HG02943 (cell line): ENCODE results near the gene CLDN6.
A peak's percentile ranks its signal among the peaks of the same experiment; 100 is the strongest.

Source experiments
- ATAC-seq: cut with Tn5 transposase; IDR thresholded peaks from one replicate; pipeline ENCODE4 v1.9.1; 2021; ENCODE audit warnings: mild to moderate bottlenecking, low read depth, moderate library complexity; ENCODE audit not compliant: unreplicated experiment

CLDN6 gene

DNA sequence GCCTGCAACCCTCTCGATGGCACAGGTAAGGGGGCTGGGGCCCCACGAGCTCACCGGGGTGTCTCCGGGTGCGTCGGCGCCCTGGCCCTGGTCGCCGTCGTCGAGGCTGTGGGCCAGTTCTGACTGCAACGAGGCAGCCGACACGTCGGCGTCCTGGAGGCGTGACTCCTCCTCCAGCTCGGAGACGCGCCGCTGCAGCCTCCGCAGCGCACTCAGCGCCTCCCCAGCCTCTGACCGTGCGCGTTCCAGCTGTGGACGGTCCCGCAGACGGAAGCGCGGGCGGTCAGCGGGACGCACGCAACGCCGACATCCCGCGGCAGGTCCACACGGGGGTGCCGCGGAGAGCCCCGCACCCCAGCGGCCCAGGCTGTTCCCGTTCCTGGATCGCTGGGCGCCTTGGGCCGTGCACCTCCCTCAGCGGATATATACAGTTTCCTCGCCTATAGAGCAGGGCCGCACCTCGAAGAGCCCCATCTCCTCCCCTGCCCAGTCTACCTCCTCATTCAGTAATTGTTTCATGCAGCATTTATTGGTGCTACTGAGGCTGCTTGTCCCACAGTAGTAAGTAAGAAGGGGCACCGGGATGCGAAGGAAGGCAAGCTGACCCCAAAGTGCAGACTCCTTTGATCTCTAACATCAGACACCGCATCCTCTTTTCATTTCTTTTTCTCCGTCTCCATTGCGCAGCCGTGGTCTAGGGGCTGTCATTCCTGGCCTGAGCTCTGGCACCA is 11.7 kb upstream of the CLDN6 start:
- ATAC-seq: no peak

DNA sequence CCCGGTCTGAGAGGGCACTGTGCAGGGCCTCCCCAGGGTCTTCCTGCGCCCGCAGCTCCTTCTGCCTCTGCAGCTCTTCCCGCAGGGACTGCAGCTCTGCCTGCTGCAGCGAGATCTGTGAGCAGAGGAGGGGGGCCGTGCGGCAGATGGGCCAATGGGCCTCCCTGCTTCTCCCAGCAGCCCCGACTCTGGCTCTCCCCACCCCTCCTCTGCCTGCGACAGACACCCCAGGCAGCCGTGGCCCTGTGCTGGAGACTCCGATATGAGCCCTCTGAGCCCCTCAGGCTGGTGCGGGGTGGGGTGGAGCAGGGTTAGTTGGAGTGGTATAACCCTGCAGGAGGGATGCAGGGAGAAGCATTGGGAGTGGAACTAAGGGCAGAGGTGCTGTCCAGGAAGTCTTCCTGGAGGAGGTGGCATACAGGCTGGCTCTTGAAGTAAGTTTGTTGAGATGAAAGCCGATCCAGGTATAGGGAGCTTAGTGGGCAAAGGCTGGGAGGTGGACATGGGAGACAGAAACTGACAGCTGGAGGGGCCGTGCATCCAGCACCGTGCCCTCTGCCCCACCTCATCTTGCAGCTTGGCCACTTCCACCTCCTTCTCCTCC is 10.8 kb upstream of the CLDN6 start:
- no peak for ATAC-seq

DNA sequence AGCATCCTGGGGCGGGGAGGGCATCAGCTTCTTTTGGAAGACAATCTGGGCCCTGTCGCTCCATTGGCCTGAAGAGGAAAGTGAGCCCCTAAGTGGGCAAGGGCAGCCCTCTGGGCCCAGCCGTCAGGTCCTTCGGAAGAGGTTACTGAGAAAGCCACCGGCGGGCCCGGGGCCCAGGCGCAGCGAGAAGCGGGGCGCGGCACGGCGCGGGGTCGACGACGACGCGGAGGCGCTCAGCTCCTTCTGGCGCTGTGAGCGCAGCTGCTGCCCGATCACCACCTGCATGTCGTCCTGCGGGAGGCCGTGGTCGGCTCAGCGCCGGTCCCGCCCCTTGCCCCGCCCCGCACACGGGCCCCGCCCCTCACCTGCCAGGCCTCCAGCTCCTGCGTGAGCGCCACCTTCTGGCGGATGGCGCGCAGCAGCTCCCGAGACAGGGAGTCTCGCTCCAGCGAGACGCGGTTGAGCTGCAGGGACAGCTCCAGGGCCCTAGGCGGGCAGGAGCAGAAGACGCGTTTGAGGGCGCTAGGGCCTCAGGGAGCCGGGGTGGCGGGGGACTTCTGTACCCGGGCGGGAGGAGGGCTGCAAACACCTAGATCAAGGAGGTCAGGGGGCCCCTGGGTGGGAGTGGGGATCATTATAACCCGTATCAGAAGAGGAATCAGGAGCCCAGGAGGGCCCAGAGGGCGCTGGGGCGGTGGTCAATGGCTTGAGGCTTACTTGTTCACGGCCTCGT is 10.2 kb upstream of the CLDN6 start:
- no peak for ATAC-seq

DNA sequence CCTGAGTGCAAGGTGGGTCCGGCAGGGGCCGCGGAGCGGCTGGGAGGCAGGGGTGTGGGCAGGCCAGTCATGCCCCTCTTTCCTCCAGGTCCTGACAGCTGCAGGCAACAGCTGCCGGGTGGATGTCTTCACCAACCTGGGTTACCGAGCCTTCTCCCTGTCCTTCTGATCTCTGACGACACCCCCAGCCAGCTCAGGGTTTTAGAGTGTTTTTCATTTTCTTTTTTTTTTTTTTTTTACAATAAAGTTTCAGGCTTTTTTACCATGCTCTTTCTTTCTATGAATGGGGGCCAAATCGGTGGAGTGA is 9.5 kb upstream of the CLDN6 start:
- ATAC-seq: no peak

- ATAC-seq: no peak
Measured at GRCh38 chr16:3026609-3027488, 8.9 kb upstream of the CLDN6 start.

DNA sequence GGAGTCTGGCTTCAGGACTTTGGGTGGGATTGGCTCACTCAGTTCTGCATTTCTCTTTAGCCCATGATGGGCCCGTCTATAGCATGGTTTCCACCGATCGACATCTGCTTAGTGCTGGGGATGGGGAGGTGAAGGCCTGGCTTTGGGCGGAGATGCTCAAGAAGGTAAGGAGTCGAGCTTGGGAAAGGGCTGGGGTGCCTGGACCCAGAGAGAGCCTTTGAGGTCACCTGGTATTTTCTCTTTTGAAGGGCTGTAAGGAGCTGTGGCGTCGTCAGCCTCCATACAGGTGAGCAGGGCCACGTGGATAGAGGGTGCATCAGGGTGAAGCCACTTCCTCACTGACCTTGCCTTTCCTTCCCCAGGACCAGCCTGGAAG is 8.0 kb upstream of the CLDN6 start:
- no peak for ATAC-seq

DNA sequence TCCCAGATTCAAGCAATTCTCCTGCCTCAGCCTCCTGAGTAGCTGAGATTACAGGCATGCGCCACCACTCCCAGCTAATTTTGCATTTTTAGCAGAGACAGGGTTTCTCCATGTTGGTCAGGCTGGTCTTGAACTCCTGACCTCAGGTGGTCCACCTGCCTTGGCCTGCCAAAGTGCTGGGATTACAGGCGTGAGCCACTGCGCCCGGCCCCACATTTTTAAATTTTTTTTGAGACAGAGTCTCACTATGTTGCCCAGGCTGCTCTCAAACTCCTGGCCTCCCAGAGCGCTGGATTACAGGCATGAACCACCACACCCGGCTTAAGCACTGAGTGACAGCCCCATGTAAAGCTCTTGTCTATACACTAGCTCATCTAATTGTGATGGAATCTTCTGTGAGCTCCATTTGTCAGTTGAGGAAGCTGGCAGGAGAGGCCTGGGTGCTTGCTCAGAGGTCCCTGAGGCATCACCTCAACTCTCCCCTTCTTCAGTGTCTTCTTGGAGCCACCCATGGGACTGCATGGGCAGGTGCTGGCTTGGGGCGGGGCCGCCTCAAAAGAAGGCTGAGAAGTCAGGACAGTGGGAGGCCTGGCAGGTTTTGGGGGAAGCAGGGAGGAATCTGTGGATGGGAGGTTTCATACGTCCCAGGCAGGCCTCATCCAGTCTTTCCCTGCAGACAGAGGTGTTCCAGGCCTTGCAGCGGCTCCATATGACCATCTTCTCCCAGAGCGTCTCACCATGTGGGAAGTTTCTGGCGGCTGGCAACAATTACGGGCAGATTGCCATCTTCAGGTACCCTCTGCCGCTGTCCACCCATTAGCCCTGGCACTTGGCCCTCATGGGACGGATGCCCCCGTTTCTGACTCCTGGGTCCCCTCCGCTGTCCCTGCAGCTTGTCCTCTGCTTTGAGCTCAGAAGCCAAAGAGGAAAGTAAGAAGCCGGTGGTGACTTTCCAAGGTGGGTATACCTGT is 7.3 kb upstream of the CLDN6 start:
- no peak for ATAC-seq

- peak; percentile 70 for ATAC-seq
Measured at GRCh38 chr16:3023669-3024478, 5.9 kb upstream of the CLDN6 start, which contains the start of the genes HCFC1R1 and THOC6. Gene HCFC1R1, minus strand, starts transcription at chr16:3023942. Its CDS starts 1 bp downstream, at chr16:3023941. Gene THOC6, plus strand, starts transcription at chr16:3024035. Its CDS starts 292 bp downstream, at chr16:3024327.

GRCh38 chr16:3023415-3023668 is 5.4 kb upstream of the CLDN6 start:
- no peak for ATAC-seq

DNA sequence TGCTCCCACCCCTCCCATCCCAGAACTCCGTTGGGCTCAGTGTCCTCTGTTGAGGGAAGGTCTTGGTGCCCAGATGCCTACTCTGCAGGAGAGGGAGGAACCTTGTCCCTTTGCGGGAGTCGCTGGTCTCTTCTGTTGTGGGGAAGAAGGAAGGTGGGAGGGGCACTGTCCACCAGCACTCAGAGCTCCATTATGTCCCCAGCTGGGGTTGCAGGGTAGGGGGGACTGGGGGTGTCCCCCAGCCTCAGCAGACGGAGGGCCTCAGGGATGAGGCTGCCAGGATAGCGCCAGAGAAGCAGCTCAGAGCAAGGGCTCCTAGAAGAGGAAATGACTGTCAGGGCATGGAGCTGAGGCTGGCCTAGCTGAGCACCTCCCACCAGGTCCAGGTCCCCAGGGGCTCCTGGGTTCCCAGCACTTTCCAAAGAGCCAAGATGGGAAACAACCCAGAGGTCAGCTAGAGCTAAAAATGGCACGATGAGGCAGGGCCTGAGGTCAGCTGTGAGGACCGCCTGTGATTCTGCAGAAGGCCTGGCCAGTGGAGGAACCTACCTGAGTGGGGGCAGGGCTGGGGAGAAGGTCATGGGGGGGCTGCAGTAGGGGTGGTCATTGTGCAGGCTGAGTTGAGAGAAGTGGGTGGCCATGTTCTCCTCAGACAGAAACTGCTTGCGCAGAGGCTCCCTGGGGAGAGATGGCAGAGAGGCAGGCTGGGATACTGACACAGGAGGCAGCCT is 4.9 kb upstream of the CLDN6 start:
- no peak for ATAC-seq

DNA sequence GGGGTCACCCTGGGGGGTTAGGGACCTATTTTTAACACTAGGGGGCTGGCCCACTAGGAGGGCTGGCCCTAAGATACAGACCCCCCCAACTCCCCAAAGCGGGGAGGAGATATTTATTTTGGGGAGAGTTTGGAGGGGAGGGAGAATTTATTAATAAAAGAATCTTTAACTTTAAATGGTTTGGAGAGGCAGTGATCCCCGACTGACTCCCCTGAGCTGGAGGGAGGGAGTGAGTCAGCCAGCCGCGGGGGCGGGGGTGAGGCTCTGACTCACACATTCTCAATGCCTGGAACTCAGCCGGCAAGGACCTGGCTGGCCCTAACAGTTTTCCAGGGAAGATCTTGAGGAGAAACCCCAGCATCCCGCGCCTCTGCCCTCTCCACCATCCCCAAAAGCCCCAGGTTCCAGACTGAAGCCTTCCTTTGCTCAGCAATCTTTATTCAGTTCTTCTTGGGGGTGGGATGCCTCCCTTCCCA is 4.3 kb upstream of the CLDN6 start:
- no peak for ATAC-seq

DNA sequence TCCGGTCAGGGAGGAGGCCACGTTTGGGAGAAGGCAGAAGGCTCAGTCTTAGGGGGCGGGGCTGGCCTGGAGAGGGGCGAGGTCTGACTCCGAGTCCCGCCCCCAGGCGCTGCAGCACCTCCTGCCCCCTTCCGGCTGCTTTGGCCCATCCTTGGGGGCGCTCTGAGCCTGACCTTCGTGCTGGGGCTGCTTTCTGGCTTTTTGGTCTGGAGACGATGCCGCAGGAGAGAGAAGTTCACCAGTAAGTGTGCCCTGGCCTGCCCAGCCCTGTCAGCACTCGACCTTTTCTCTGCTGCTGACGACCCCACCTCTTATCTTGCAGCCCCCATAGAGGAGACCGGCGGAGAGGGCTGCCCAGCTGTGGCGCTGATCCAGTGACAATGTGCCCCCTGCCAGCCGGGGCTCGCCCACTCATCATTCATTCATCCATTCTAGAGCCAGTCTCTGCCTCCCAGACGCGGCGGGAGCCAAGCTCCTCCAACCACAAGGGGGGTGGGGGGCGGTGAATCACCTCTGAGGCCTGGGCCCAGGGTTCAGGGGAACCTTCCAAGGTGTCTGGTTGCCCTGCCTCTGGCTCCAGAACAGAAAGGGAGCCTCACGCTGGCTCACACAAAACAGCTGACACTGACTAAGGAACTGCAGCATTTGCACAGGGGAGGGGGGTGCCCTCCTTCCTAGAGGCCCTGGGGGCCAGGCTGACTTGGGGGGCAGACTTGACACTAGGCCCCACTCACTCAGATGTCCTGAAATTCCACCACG is 3.6 kb upstream of the CLDN6 start:
- no peak for ATAC-seq

DNA sequence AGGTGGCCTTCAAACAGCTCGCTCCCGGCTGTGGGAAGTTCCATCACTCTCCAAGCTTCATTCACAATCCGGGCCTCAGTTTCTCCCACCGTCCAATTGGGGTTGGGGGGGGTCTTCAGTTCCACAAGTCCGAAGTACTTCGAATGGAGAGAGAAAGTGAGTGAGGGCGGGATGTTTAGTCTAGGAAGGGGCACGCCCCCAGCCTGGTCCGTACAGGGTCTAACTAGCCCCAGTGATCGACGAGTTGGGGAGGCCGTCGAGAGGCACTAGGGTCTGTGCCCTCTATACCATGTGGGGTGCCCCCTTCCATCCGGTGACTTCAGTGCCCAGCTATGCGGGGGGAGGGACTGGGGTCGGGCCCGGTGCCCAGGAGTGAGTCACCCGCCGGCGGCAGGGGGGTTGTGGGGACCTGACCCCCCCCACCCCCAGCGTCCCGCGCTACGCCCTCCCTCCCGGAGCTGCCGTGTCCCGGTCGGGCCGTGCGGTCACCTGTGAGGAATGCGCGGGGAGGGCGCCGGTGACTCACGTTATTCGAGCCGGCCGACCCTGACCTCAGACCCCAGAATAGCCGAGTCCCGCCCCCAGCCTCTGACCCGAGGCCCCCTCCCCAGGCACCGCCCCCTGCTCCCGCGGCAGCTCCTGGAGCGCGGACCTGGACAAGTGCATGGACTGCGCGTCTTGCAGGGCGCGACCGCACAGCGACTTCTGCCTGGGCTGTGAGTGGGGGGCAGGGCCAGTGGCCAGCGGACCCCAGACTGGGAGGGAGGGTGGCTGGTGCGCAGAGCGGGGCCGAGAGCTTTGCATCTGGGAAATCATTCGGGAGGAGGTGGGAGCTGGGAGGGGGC is 2.8 kb upstream of the CLDN6 start:
- no peak for ATAC-seq

DNA sequence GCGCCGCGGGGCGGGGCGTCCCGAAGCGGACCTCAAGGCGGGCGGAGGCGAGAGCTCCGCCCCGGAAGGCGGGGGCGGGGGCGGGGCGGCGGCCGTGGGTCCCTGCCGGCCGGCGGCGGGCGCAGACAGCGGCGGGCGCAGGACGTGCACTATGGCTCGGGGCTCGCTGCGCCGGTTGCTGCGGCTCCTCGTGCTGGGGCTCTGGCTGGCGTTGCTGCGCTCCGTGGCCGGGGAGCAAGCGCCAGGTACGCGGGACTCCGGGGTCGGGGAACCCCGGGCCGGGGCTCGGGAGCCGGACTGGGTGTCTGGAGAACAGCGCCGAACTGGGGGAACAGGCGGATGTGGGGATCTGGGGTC is 2.2 kb upstream of the CLDN6 start, which contains the start of gene TNFRSF12A:
TNFRSF12A (plus strand) TSS at position 122 of the 357 bp plus-strand sequence; CDS start at position 152, 30 bp downstream.
- no peak for ATAC-seq

GRCh38 chr16:3019594-3020246 is 1.7 kb upstream of the CLDN6 start:
- ATAC-seq: no peak

DNA sequence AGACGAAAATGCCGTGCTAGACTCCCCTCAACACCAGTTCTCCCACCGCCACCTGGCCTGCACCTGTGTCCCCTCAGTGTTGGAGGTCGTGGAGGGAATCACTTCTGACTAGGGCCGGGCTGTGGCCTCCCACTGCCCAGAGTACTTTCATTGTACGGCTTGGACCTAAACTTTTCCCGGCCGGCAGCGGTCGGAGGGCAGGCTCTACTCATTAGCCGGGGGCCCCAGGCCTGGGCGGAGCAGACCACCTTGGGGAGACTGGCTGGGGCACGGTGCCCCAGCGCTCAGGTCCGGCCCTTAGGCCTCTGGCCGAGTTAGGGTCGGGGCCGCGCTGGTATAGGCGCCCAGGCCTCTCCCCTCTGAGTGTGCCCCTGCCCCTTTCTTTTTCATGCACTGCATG is 639 bp downstream of the CLDN6 start:
- ATAC-seq: no peak
